ENCODE data around the gene CD55. TPM values are rescaled to one million over a fixed set of nuclear protein-coding genes. Genes with fewer than 3 reads are reported as not detected.

CD55 gene
- polyA plus RNA-seq, 2 donors = 48.6 to 118 TPM

DNA sequence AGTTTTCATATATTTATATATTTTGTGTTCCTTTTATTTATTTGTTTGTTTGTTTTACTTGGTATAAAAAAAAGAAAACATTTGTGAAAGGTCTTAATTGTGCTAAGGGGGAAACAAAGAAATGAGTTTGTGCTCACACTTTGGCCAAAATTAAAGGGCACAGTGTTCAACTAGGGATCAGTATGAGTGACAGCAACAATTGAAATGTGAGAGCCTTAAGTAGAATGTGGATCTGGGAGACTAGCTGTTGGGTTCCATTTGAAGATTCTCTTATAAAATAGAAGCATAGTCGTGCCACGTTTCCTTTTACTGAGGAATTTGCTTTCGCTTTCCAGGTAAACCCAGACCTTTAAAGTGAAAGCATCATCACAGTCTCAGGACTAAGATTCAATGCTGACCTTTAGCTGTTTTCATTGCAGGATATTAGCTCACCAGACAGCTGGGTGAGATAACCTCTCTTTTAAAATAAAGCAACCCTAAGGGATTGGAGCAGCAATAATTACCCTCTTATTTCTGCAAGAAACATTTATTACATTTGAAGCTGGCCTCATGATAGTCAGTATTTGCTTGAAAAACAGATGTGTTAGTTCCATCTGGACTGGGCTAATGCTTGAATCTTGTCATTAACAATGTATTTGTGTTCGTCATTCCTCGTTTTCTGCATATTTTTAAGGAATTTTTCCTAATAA, 37.1 kb upstream of the CD55 start:
- WGBS, 2 donors = 57 to 77% methylated on average over 5 of the region's 5 CpGs

GRCh38 chr1:207286786-207287468, 34.6 kb upstream of the CD55 start:
- 69 to 70% methylated on average over 2 of the region's 2 CpGs for WGBS, 2 donors
- Histone ChIP-seq H3K27ac (ENCODE audit: low read depth in 2 of 2, low read length in 1 of 2) (no peak overlapping the region), H3K36me3 (ENCODE audit: control insufficient read depth in 2 of 2, insufficient read depth in 2 of 2, low read length in 1 of 2) (no peaks in the 10 kb centered on the region), H3K4me3 (ENCODE audit: low read depth in 1 of 2, low read length in 2 of 2) (no peak overlapping the region), H3K4me1 (ENCODE audit: control insufficient read depth in 2 of 2, insufficient read depth in 2 of 2, low read length in 1 of 2) (peaks cover 0 to 2% of the 10 kb centered on the region in 2 donors), H3K9me3 (ENCODE audit: control insufficient read depth in 2 of 2, insufficient read depth in 1 of 2, low read depth in 1 of 2, low read length in 1 of 2) (no peaks in the 10 kb centered on the region), H3K27me3 (ENCODE audit: control insufficient read depth in 1 of 2, insufficient read depth in 2 of 2, low read length in 2 of 2) (no peaks in the 10 kb centered on the region)

More for the DNA sequence above, 37.1 kb upstream of the CD55 start:
- Histone ChIP-seq H3K4me1 (ENCODE audit: control insufficient read depth in 2 of 2, insufficient read depth in 2 of 2, low read length in 1 of 2) (peaks cover 0 to 2% of the 10 kb centered on the region in 2 donors), H3K4me3 (ENCODE audit: low read depth in 1 of 2, low read length in 2 of 2) (no peak overlapping the region), H3K9me3 (ENCODE audit: control insufficient read depth in 2 of 2, insufficient read depth in 1 of 2, low read depth in 1 of 2, low read length in 1 of 2) (no peaks in the 10 kb centered on the region), H3K27me3 (ENCODE audit: control insufficient read depth in 1 of 2, insufficient read depth in 2 of 2, low read length in 2 of 2) (no peaks in the 10 kb centered on the region), H3K36me3 (ENCODE audit: control insufficient read depth in 2 of 2, insufficient read depth in 2 of 2, low read length in 1 of 2) (no peaks in the 10 kb centered on the region), H3K27ac (ENCODE audit: low read depth in 2 of 2, low read length in 1 of 2) (no peak overlapping the region)

DNA sequence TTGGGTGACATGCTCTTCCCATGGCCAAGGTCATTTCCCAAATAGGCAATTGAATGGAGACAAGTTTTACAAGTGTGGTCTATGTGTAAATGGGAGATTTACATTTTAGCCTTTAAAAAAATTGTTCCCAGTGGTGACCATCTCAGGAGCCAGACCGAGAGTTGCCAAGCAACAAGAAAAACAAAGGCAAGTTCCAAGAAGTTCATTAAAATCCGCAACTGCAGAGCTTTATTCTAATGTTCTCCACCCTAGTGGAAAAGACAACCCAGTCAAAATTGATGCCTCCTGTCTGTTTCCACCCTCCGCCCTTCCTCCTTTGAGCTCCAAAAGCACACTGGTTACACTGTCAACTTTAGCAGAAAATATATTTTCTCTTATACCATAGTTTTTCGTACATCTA, 33.2 kb upstream of the CD55 start:
- no peaks in the 10 kb centered on the region for H3K27me3 ChIP-seq (ENCODE audit: control insufficient read depth in 1 of 2, insufficient read depth in 2 of 2, low read length in 2 of 2)
- H3K4me1 ChIP-seq (ENCODE audit: control insufficient read depth in 2 of 2, insufficient read depth in 2 of 2, low read length in 1 of 2) = peaks cover 0 to 2% of the 10 kb centered on the region in 2 donors
- H3K4me3 ChIP-seq (ENCODE audit: low read depth in 1 of 2, low read length in 2 of 2) = no peak overlapping the region
- H3K27ac ChIP-seq (ENCODE audit: low read depth in 2 of 2, low read length in 1 of 2) = no peak overlapping the region
- WGBS, 2 donors = 47 to 65% methylated on average over 4 of the region's 4 CpGs
- no peaks in the 10 kb centered on the region for H3K9me3 ChIP-seq (ENCODE audit: control insufficient read depth in 2 of 2, insufficient read depth in 1 of 2, low read depth in 1 of 2, low read length in 1 of 2)
- no peaks in the 10 kb centered on the region for H3K36me3 ChIP-seq (ENCODE audit: control insufficient read depth in 2 of 2, insufficient read depth in 2 of 2, low read length in 1 of 2)

DNA sequence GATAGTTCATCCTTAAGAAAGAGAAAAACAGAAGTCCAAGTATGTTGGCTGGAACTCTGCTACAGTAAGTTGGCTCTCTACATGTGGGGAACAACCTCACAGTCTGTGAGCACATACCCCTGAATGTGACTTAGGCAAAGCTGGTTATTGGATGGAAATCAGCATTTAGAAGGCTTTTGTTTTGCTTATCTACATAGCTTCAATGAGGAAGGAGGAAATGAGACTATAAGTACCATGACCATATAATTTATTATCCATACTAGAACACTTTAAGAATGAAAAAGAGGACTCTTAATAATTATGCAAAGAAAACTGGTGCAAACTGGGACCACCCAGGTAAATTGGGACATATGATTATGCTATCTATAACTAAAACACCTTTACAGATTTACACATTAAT, 31.7 kb upstream of the CD55 start:
- H3K27ac ChIP-seq (ENCODE audit: low read depth in 2 of 2, low read length in 1 of 2) = no peak overlapping the region
- H3K4me3 ChIP-seq (ENCODE audit: low read depth in 1 of 2, low read length in 2 of 2) = no peak overlapping the region
- H3K27me3 ChIP-seq (ENCODE audit: control insufficient read depth in 1 of 2, insufficient read depth in 2 of 2, low read length in 2 of 2) = no peaks in the 10 kb centered on the region
- no peaks in the 10 kb centered on the region for H3K36me3 ChIP-seq (ENCODE audit: control insufficient read depth in 2 of 2, insufficient read depth in 2 of 2, low read length in 1 of 2)
- H3K4me1 ChIP-seq (ENCODE audit: control insufficient read depth in 2 of 2, insufficient read depth in 2 of 2, low read length in 1 of 2) = peaks cover 0 to 2% of the 10 kb centered on the region in 2 donors
- H3K9me3 ChIP-seq (ENCODE audit: control insufficient read depth in 2 of 2, insufficient read depth in 1 of 2, low read depth in 1 of 2, low read length in 1 of 2) = no peaks in the 10 kb centered on the region

- H3K4me3 ChIP-seq (ENCODE audit: low read depth in 1 of 2, low read length in 2 of 2) = no peak overlapping the region
- no peak overlapping the region for H3K27ac ChIP-seq (ENCODE audit: low read depth in 2 of 2, low read length in 1 of 2)
- no peaks in the 10 kb centered on the region for H3K36me3 ChIP-seq (ENCODE audit: control insufficient read depth in 2 of 2, insufficient read depth in 2 of 2, low read length in 1 of 2)
- WGBS, 2 donors = 95 to 97% methylated on average over 2 of the region's 2 CpGs
- no peaks in the 10 kb centered on the region for H3K9me3 ChIP-seq (ENCODE audit: control insufficient read depth in 2 of 2, insufficient read depth in 1 of 2, low read depth in 1 of 2, low read length in 1 of 2)
- H3K4me1 ChIP-seq (ENCODE audit: control insufficient read depth in 2 of 2, insufficient read depth in 2 of 2, low read length in 1 of 2) = peaks cover 0 to 2% of the 10 kb centered on the region in 2 donors
- H3K27me3 ChIP-seq (ENCODE audit: control insufficient read depth in 1 of 2, insufficient read depth in 2 of 2, low read length in 2 of 2) = no peaks in the 10 kb centered on the region
Observed at GRCh38 chr1:207291723-207292122, 29.8 kb upstream of the CD55 start.

DNA sequence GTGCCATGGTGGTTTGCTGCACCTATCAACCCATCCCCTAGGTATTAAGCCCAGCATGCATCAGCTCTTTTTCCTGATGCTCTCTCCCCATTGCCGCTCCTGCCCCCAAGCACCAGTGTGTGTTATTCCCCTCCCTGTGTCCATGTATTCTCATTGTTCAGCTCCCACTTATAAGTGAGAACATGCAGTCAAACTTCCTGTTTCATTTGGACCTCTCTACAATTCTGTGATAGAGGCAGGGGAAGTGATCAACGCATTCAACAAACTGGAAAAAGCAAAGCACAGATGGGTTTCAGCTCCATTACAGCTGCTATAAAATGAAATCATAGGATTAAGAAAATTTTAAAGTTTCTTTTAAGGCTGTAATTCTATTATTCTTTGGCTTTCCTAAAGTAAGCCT, 23.3 kb upstream of the CD55 start:
- no peak overlapping the region for H3K4me3 ChIP-seq (ENCODE audit: low read depth in 1 of 2, low read length in 2 of 2)
- H3K27me3 ChIP-seq (ENCODE audit: control insufficient read depth in 1 of 2, insufficient read depth in 2 of 2, low read length in 2 of 2) = no peaks in the 10 kb centered on the region
- no peaks in the 10 kb centered on the region for H3K9me3 ChIP-seq (ENCODE audit: control insufficient read depth in 2 of 2, insufficient read depth in 1 of 2, low read depth in 1 of 2, low read length in 1 of 2)
- peak overlapping the region in 1 of 2 donors; percentile 41 for H3K27ac ChIP-seq (ENCODE audit: low read depth in 2 of 2, low read length in 1 of 2)
- H3K4me1 ChIP-seq (ENCODE audit: control insufficient read depth in 2 of 2, insufficient read depth in 2 of 2, low read length in 1 of 2) = no peaks in the 10 kb centered on the region
- H3K36me3 ChIP-seq (ENCODE audit: control insufficient read depth in 2 of 2, insufficient read depth in 2 of 2, low read length in 1 of 2) = no peaks in the 10 kb centered on the region
- 70 to 76% methylated on average over 2 of the region's 2 CpGs for WGBS, 2 donors

GRCh38 chr1:207298636-207299398, 22.7 kb upstream of the CD55 start:
- Histone ChIP-seq H3K36me3 (ENCODE audit: control insufficient read depth in 2 of 2, insufficient read depth in 2 of 2, low read length in 1 of 2) (no peaks in the 10 kb centered on the region), H3K4me1 (ENCODE audit: control insufficient read depth in 2 of 2, insufficient read depth in 2 of 2, low read length in 1 of 2) (no peaks in the 10 kb centered on the region), H3K27me3 (ENCODE audit: control insufficient read depth in 1 of 2, insufficient read depth in 2 of 2, low read length in 2 of 2) (no peaks in the 10 kb centered on the region), H3K4me3 (ENCODE audit: low read depth in 1 of 2, low read length in 2 of 2) (no peak overlapping the region), H3K27ac (ENCODE audit: low read depth in 2 of 2, low read length in 1 of 2) (peak overlapping the region in 1 of 2 donors; percentile 41), H3K9me3 (ENCODE audit: control insufficient read depth in 2 of 2, insufficient read depth in 1 of 2, low read depth in 1 of 2, low read length in 1 of 2) (no peaks in the 10 kb centered on the region)
- WGBS, 2 donors = 38 to 54% methylated on average over 4 of the region's 4 CpGs

DNA sequence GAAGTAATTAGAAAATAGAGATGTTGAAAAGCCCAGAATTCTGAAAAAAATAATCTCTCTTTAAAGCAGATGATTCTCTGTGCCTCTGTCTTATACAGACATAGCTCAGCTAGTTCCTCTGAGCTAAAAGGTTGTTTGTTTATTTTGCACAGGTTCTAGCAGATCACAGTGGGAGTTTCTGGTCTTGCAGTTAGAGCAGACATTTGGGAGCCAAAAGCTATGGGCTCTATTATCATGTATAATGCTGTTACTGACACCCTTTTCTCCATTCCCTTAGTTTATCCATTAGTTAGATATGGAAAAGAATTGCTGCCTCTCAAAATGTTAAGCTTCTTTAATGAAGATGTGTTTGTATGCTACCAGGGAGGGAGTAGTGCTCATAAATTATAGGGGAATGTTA, 20.5 kb upstream of the CD55 start:
- H3K4me1 ChIP-seq (ENCODE audit: control insufficient read depth in 2 of 2, insufficient read depth in 2 of 2, low read length in 1 of 2) = no peaks in the 10 kb centered on the region
- no peaks in the 10 kb centered on the region for H3K9me3 ChIP-seq (ENCODE audit: control insufficient read depth in 2 of 2, insufficient read depth in 1 of 2, low read depth in 1 of 2, low read length in 1 of 2)
- no peaks in the 10 kb centered on the region for H3K36me3 ChIP-seq (ENCODE audit: control insufficient read depth in 2 of 2, insufficient read depth in 2 of 2, low read length in 1 of 2)
- no peak overlapping the region for H3K4me3 ChIP-seq (ENCODE audit: low read depth in 1 of 2, low read length in 2 of 2)
- no peak overlapping the region for H3K27ac ChIP-seq (ENCODE audit: low read depth in 2 of 2, low read length in 1 of 2)
- H3K27me3 ChIP-seq (ENCODE audit: control insufficient read depth in 1 of 2, insufficient read depth in 2 of 2, low read length in 2 of 2) = no peaks in the 10 kb centered on the region

DNA sequence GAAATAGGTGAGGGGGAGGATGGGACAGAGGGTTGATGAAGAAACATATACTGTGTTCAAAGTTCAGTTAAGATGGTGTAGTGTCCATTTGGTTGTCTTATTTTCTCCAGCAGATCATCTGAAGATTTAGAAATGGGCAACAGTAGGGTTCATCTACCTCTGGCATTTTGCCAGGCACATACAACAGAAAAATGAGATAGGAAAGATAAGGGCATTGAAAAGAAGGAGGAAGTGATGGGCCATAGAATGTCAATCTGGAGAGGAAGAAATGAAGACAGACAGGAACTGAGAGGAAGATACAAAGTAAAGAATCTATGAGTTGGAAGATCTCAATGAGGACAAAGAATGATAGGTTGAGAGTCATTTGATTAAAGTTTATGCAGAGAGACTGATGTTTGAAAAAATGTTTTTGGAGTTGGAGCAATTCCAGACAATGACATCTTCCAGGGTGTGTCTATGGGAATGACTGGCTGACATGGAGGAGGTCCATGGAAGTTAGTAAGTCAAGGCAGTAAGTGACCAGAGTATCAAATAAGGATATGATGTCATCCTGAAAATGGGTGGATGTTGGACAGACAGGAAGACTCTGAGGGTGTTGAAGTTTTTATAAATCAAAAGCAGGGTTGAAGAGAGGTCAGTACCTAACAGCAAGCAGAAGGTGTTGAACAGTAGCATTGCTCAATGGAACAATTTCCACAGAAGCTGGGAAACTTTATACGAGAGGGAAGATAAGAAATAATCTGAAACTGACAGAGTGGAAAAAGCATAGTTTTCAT, 18.7 kb upstream of the CD55 start:
- no peak overlapping the region for H3K4me3 ChIP-seq (ENCODE audit: low read depth in 1 of 2, low read length in 2 of 2)
- H3K27me3 ChIP-seq (ENCODE audit: control insufficient read depth in 1 of 2, insufficient read depth in 2 of 2, low read length in 2 of 2) = no peaks in the 10 kb centered on the region
- H3K27ac ChIP-seq (ENCODE audit: low read depth in 2 of 2, low read length in 1 of 2) = no peak overlapping the region
- H3K9me3 ChIP-seq (ENCODE audit: control insufficient read depth in 2 of 2, insufficient read depth in 1 of 2, low read depth in 1 of 2, low read length in 1 of 2) = no peaks in the 10 kb centered on the region
- no peaks in the 10 kb centered on the region for H3K36me3 ChIP-seq (ENCODE audit: control insufficient read depth in 2 of 2, insufficient read depth in 2 of 2, low read length in 1 of 2)
- 48 to 77% methylated on average over 1 of the region's 1 CpG for WGBS, 2 donors
- no peaks in the 10 kb centered on the region for H3K4me1 ChIP-seq (ENCODE audit: control insufficient read depth in 2 of 2, insufficient read depth in 2 of 2, low read length in 1 of 2)

Measured in esophagus (tissue), 2 donors.